GM23248 (cell line): ENCODE results near the gene CTNNA3. TPM values are rescaled to one million over a fixed set of nuclear protein-coding genes. Genes with fewer than 3 reads are reported as not detected.

Experiments used
- DNase-seq: peaks from one replicate; pipeline ENCODE4 v3.0.0-alpha.2; 2015
- H2AFZ ChIP-seq: fragments of 200-600 bp; sonication (generic); 2 replicates; pipeline ENCODE4 v1.6.1; 2016; ENCODE audit warnings: antibody characterized with exemption
- H3F3A ChIP-seq: fragments of 200-600 bp; sonication (generic); 2 replicates; pipeline ENCODE4 v1.6.1; 2016; ENCODE audit warnings: mild to moderate bottlenecking, antibody characterized with exemption, mixed run types; ENCODE audit not compliant: insufficient read depth
- H3K27ac ChIP-seq: fragments of 200-600 bp; sonication (generic); 2 replicates; pipeline ENCODE4 v1.5.1; 2016; ENCODE audit warnings: mild to moderate bottlenecking
- H3K27me3 ChIP-seq: fragments of 200-600 bp; sonication (generic); replicated peaks from 2 replicates; pipeline ENCODE4 v1.6.1; 2016; ENCODE audit warnings: mild to moderate bottlenecking; ENCODE audit not compliant: insufficient read depth
- H3K36me3 ChIP-seq: fragments of 200-600 bp; sonication (generic); 2 replicates; pipeline ENCODE4 v1.6.1; 2016; ENCODE audit warnings: low read depth, mild to moderate bottlenecking
- H3K4me1 ChIP-seq: fragments of 200-600 bp; sonication (generic); 2 replicates; pipeline ENCODE4 v1.6.1; 2016; ENCODE audit warnings: mild to moderate bottlenecking; ENCODE audit not compliant: insufficient read depth
- H3K4me2 ChIP-seq: fragments of 200-600 bp; sonication (generic); one replicate; pipeline ENCODE4 v1.6.1; 2016; ENCODE audit warnings: mild to moderate bottlenecking; ENCODE audit not compliant: unreplicated experiment
- H3K4me3 ChIP-seq: fragments of 200-600 bp; sonication (generic); 2 replicates; pipeline ENCODE4 v1.5.1; 2016; ENCODE audit warnings: mild to moderate bottlenecking
- H3K79me2 ChIP-seq: fragments of 200-600 bp; sonication (generic); 2 replicates; pipeline ENCODE4 v1.6.1; 2016; ENCODE audit warnings: mild to moderate bottlenecking; ENCODE audit not compliant: insufficient read depth
- H3K9ac ChIP-seq: fragments of 200-600 bp; sonication (generic); 2 replicates; pipeline ENCODE4 v1.6.1; 2016; ENCODE audit warnings: mild to moderate bottlenecking
- H3K9me2 ChIP-seq: fragments of 200-600 bp; sonication (generic); 2 replicates; pipeline ENCODE4 v1.6.1; 2016; ENCODE audit warnings: mixed run types, mild to moderate bottlenecking, moderate library complexity; ENCODE audit not compliant: insufficient read depth
- H3K9me3 ChIP-seq: fragments of 200-600 bp; sonication (generic); one replicate; pipeline ENCODE4 v1.6.1; 2017; ENCODE audit warnings: low read depth
- H4K20me1 ChIP-seq: fragments of 200-600 bp; sonication (generic); 2 replicates; pipeline ENCODE4 v1.6.0; 2016; ENCODE audit not compliant: insufficient read depth
- EZH2 ChIP-seq: fragments of 200-600 bp; sonication (generic); IDR thresholded peaks from 2 replicates; pipeline ENCODE4 v1.6.1; 2018; ENCODE audit warnings: antibody characterized with exemption, mild to moderate bottlenecking; ENCODE audit not compliant: insufficient read depth, poor library complexity, severe bottlenecking
- EZH2phosphoT487 ChIP-seq: fragments of 200-600 bp; sonication (generic); IDR thresholded peaks from 2 replicates; pipeline ENCODE4 v1.6.1; 2018; ENCODE audit warnings: antibody characterized with exemption, moderate library complexity, mild to moderate bottlenecking, low read depth; ENCODE audit not compliant: insufficient read depth
- WGBS, 2 experiments: methylation state at CpG; one replicate each; pipeline ENCODE4 v1.1.6; 2015 to 2017; ENCODE audit warnings: low lambda C conversion rate in 2 of 2, low coverage in 1 of 2; ENCODE audit errors: missing lambda C conversion rate in 2 of 2; 5-methylcytosine and 5-hydroxymethylcytosine counted together
- in situ Hi-C: fragments of 300-500 bp; cut with MboI; formaldehyde crosslinking; loops from 2 replicates; pipeline ENCODE4 v1.15.0; 2020
- polyA plus RNA-seq: library from polyadenylated mRNA; unstranded; fragments of >200 nt; fragmentation: Nextera tagmentation; extraction: Ambion mirVana; gene quantifications from 2 replicates; pipeline ENCODE4 v1.2.1, GENCODE V29; 2016
- total RNA-seq: library from RNA; depleted of rRNA; stranded (reverse); fragments of >200 nt; shearing (Covaris generic); gene quantifications from 2 replicates; pipeline ENCODE4 v1.2.3, GENCODE V29; 2014

The CTNNA3 gene
- total and polyA plus RNA-seq, 2 experiments from 2014 or later, result not detected

- Histone ChIP-seq H4K20me1 (no peaks in the 10 kb centered on the region), H3K9me3 (peaks cover 3% of the 10 kb centered on the region), H3K4me2 (no peak overlapping the region), H3K9me2 (no peaks in the 10 kb centered on the region; the same call in 1 of the 2 replicates), H3K4me3 (no peak overlapping the region), H3K9ac (no peak overlapping the region), H3K79me2 (no peaks in the 10 kb centered on the region), H3F3A (no peaks in the 10 kb centered on the region), H3K27me3 (no peaks in the 10 kb centered on the region), H3K36me3 (no peaks in the 10 kb centered on the region), H3K4me1 (no peaks in the 10 kb centered on the region), H3K27ac (no peak overlapping the region), H2AFZ (no peak overlapping the region)
- TF ChIP-seq EZH2 (no peak), EZH2phosphoT487 (no peak)
- DNase-seq, result no peak
- in situ Hi-C loops, result no loop called here
- 23 to 24% methylated on average over 2 of the region's 2 CpGs for WGBS, 2 experiments
Observed at GRCh38 chr10:67004690-67005089, 691.3 kb downstream of the CTNNA3 start.

- no peaks in the 10 kb centered on the region for H3K36me3 ChIP-seq
- no peaks in the 10 kb centered on the region for H3K9me3 ChIP-seq
- H3K4me1 ChIP-seq, result no peaks in the 10 kb centered on the region
- no peaks in the 10 kb centered on the region for H3F3A ChIP-seq
- no peaks in the 10 kb centered on the region for H3K79me2 ChIP-seq
- H3K4me2 ChIP-seq, result no peak overlapping the region
- H3K4me3 ChIP-seq, result no peak overlapping the region
- H3K9me2 ChIP-seq, result no peaks in the 10 kb centered on the region; the same call in 1 of the 2 replicates
- in situ Hi-C loops, result no loop called here
- H3K27me3 ChIP-seq, result no peaks in the 10 kb centered on the region
- no peak overlapping the region for H2AFZ ChIP-seq
- H4K20me1 ChIP-seq, result no peaks in the 10 kb centered on the region
- TF ChIP-seq EZH2phosphoT487 (no peak), EZH2 (no peak)
- no peak overlapping the region for H3K9ac ChIP-seq
- 64 to 65% methylated on average over 3 of the region's 3 CpGs for WGBS, 2 experiments
- H3K27ac ChIP-seq, result no peak overlapping the region
- no peak for DNase-seq
Observed at GRCh38 chr10:66999762-67000545, 696.0 kb downstream of the CTNNA3 start.

- Histone ChIP-seq H3K4me3 (no peak overlapping the region), H3K27ac (no peak overlapping the region), H4K20me1 (no peaks in the 10 kb centered on the region), H3K27me3 (no peaks in the 10 kb centered on the region), H3K9me2 (no peaks in the 10 kb centered on the region; the same call in 1 of the 2 replicates), H3K4me2 (no peak overlapping the region), H3K4me1 (no peaks in the 10 kb centered on the region), H3F3A (no peaks in the 10 kb centered on the region), H3K9ac (no peak overlapping the region), H2AFZ (no peak overlapping the region), H3K79me2 (no peaks in the 10 kb centered on the region), H3K36me3 (no peaks in the 10 kb centered on the region), H3K9me3 (no peaks in the 10 kb centered on the region)
- no peak for TF ChIP-seq EZH2
- TF ChIP-seq EZH2phosphoT487, result no peak
- in situ Hi-C loops, result no loop called here
- 5 to 6% methylated on average over 1 of the region's 1 CpG for WGBS, 2 experiments
- DNase-seq, result no peak
Observed at GRCh38 chr10:66996996-66997395, 699.0 kb downstream of the CTNNA3 start.

- no peak overlapping the region for H3K4me3 ChIP-seq
- no peak overlapping the region for H3K4me2 ChIP-seq
- no peak for TF ChIP-seq EZH2
- TF ChIP-seq EZH2phosphoT487, result no peak
- in situ Hi-C loops, result no loop called here
- DNase-seq, result no peak
- no peak overlapping the region for H3K9ac ChIP-seq
- no peaks in the 10 kb centered on the region for H3K9me2 ChIP-seq
- H4K20me1 ChIP-seq, result no peaks in the 10 kb centered on the region
- no peaks in the 10 kb centered on the region for H3K27me3 ChIP-seq
- H3K4me1 ChIP-seq, result no peaks in the 10 kb centered on the region
- no peaks in the 10 kb centered on the region for H3K79me2 ChIP-seq
- no peaks in the 10 kb centered on the region for H3K9me3 ChIP-seq
- no peaks in the 10 kb centered on the region for H3F3A ChIP-seq
- no peak overlapping the region for H2AFZ ChIP-seq
- no peaks in the 10 kb centered on the region for H3K36me3 ChIP-seq
- 7 to 10% methylated on average over 1 of the region's 1 CpG for WGBS, 2 experiments
- H3K27ac ChIP-seq, result no peak overlapping the region
Observed at GRCh38 chr10:66990143-66990830, 705.7 kb downstream of the CTNNA3 start.
